HepG2 (cell line): ENCODE results near the gene RAP2C. TPM values are rescaled to one million over a fixed set of nuclear protein-coding genes. Genes with fewer than 3 reads are reported as not detected.

Source experiments
- ATAC-seq: fragments of 200-7000 bp; cut with Tn5 transposase; 3 replicates; pipeline ENCODE4 v1.9.1; 2020; ENCODE audit warnings: mild to moderate bottlenecking, moderate library complexity
- BruUV-seq: library from RNA; stranded (reverse); fragments of 400-500 nt; replicated peaks from 2 replicates; lab custom pipeline; 2021; lab: Mats Ljungman, UMichigan
- CTCF ChIA-PET: fragments of 300-600 bp; formaldehyde crosslinking; extraction: SDS; loops from one replicate; lab custom pipeline; 2021; ENCODE audit warnings: low total read pairs, inconsistent platforms, low intra/inter-chr PET ratio; lab: Yijun Ruan, JAX
- POLR2A ChIA-PET: fragments of 350-600 bp; sonication (Branson Sonifier 250); formaldehyde crosslinking; loops from one replicate; lab custom pipeline; 2020; ENCODE audit warnings: antibody characterized with exemption, inconsistent platforms; lab: Yijun Ruan, JAX
- DNase-seq: peaks from one replicate; pipeline ENCODE4 v3.0.0-alpha.2; 2015; ENCODE audit warnings: low spot score
- FAIRE-seq: peaks from 3 replicates; lab custom pipeline; 2011; peaks lifted over from hg19 to GRCh38; lab: Jason Lieb, UNC
- H2AFZ ChIP-seq: one replicate; pipeline ENCODE4 v1.6.1; 2011; ENCODE audit warnings: low read length, inconsistent platforms
- H3K27ac ChIP-seq: fragments of 300-600 bp; 3 replicates; pipeline ENCODE4 v1.8.0; 2011; ENCODE audit warnings: mixed run types, mild to moderate bottlenecking, mixed read lengths, low read length, inconsistent platforms; ENCODE audit not compliant: insufficient read depth; ENCODE audit errors: extremely low read length
- H3K27me3 ChIP-seq, 2 experiments: fragments of 200-600 bp in 1 of 2; 2 replicates in 1 of 2; 3 replicates in 1 of 2; pipeline versions ENCODE4 v1.6.0 to v1.8.0; 2011; ENCODE audit warnings: low read length in 2 of 2, mild to moderate bottlenecking in 2 of 2, moderate library complexity in 2 of 2, inconsistent platforms in 1 of 2; ENCODE audit not compliant: insufficient read depth in 2 of 2, control insufficient read depth in 1 of 2
- H3K36me3 ChIP-seq, 2 experiments: fragments of 200-600 bp in 1 of 2; replicated peaks in 1 of 2; 2 replicates in 1 of 2; 3 replicates in 1 of 2; pipeline versions ENCODE4 v1.5.1 to v1.8.0; 2011; ENCODE audit warnings: low read length in 2 of 2, inconsistent platforms in 1 of 2; ENCODE audit not compliant: insufficient read depth in 2 of 2, control insufficient read depth in 1 of 2
- H3K4me1 ChIP-seq: 2 replicates; pipeline ENCODE4 v1.5.1; 2012; ENCODE audit warnings: low read length, inconsistent platforms; ENCODE audit not compliant: insufficient read depth
- H3K4me2 ChIP-seq: 2 replicates; pipeline ENCODE4 v1.6.0; 2011; ENCODE audit warnings: low read depth, low read length, inconsistent platforms
- H3K4me3 ChIP-seq, 3 experiments: fragments of 200-600 bp in 1 of 3; sonication (generic), shearing (Covaris generic) in 1 of 3; replicated peaks in 1 of 3; 2 replicates each; pipeline ENCODE4 v1.5.1; 2011 to 2016; ENCODE audit warnings: low read length in 3 of 3, inconsistent platforms in 2 of 3, low read depth in 2 of 3, mild to moderate bottlenecking in 2 of 3, control low read depth in 1 of 3, mixed read lengths in 1 of 3; ENCODE audit not compliant: insufficient read depth in 1 of 3
- H3K79me2 ChIP-seq: one replicate; pipeline ENCODE4 v1.6.1; 2011; ENCODE audit warnings: low read length, inconsistent platforms; ENCODE audit not compliant: insufficient read depth
- H3K9ac ChIP-seq: 2 replicates; pipeline ENCODE4 v1.6.0; 2011; ENCODE audit warnings: mild to moderate bottlenecking, low read depth, low read length, inconsistent platforms; ENCODE audit not compliant: insufficient read depth
- H3K9me3 ChIP-seq: 2 replicates; pipeline ENCODE4 v1.5.1; 2012; ENCODE audit warnings: mild to moderate bottlenecking, low read length
- H4K20me1 ChIP-seq: 2 replicates; pipeline ENCODE4 v1.6.0; 2011; ENCODE audit warnings: inconsistent platforms, mild to moderate bottlenecking, low read length, moderate library complexity; ENCODE audit not compliant: insufficient read depth
- CBX5 ChIP-seq: sonication (generic); formaldehyde crosslinking; IDR thresholded peaks from 2 replicates; pipeline ENCODE4 v1.4.0; 2020; ENCODE audit warnings: missing genetic modification reagents, borderline replicate concordance
- CTCF ChIP-seq: sonication (generic); formaldehyde crosslinking; IDR thresholded peaks from 2 replicates; pipeline ENCODE4 v1.5.0; 2020; ENCODE audit warnings: mild to moderate bottlenecking, missing genetic modification reagents, moderate library complexity
- IRX3 ChIP-seq: sonication (generic); formaldehyde crosslinking; IDR thresholded peaks from 2 replicates; pipeline ENCODE4 v1.8.1; 2023; ENCODE audit warnings: mild to moderate bottlenecking, low read depth, missing genetic modification reagents, borderline replicate concordance
- MAF1 ChIP-seq: sonication (generic); formaldehyde crosslinking; IDR thresholded peaks from 2 replicates; pipeline ENCODE4 v1.5.0; 2020; ENCODE audit warnings: missing genetic modification reagents, borderline replicate concordance
- MAFK ChIP-seq, 2 experiments: IDR thresholded peaks in 1 of 2; conservative IDR thresholded peaks in 1 of 2; 2 replicates each; pipeline ENCODE4 v1.6.1; 2011; ENCODE audit warnings: improper control_type of control experiment in 2 of 2, low read length in 2 of 2
- NFAT5 ChIP-seq: sonication (generic); formaldehyde crosslinking; IDR thresholded peaks from 2 replicates; pipeline ENCODE4 v1.4.0; 2020; ENCODE audit warnings: missing genetic modification reagents
- NR2F6 ChIP-seq, 2 experiments: IDR thresholded peaks; 2 replicates each; pipeline ENCODE4 v1.6.1; 2016; ENCODE audit warnings: antibody characterized with exemption in 1 of 2, mild to moderate bottlenecking in 1 of 2
- PLRG1 ChIP-seq: fragments of 450-650 bp; conservative IDR thresholded peaks from 2 replicates; pipeline ENCODE4 v1.6.1; 2016
- SP4 ChIP-seq: sonication (generic); formaldehyde crosslinking; IDR thresholded peaks from 2 replicates; pipeline ENCODE4 v1.8.1; 2023; ENCODE audit warnings: mild to moderate bottlenecking, missing genetic modification reagents
- ZNF12 ChIP-seq: sonication (generic); formaldehyde crosslinking; IDR thresholded peaks from 2 replicates; pipeline ENCODE4 v1.5.0; 2020; ENCODE audit warnings: missing genetic modification reagents
- ZNF570 ChIP-seq: sonication (generic); formaldehyde crosslinking; IDR thresholded peaks from 2 replicates; pipeline ENCODE4 v1.4.0; 2020; ENCODE audit warnings: mild to moderate bottlenecking, missing genetic modification reagents, borderline replicate concordance
- WGBS: methylation state at CpG from one replicate; pipeline ENCODE4 v1.1.6; 2017; ENCODE audit warnings: low lambda C conversion rate; 5-methylcytosine and 5-hydroxymethylcytosine counted together
- in situ Hi-C: cut with HindIII; loops from 2 replicates; pipeline ENCODE4 v1.10.0; 2017; ENCODE audit warnings: low pct_unique_long_range_greater_than_20kb; ENCODE audit not compliant: extremely low pct_ligation_motif_present
- intact Hi-C: fragments of 100-400 bp; cut with micrococcal nuclease; formaldehyde crosslinking; loops from one replicate; pipeline ENCODE4 v1.10.0; 2022; ENCODE audit not compliant: unreplicated experiment
- polyA plus RNA-seq, 8 experiments: library from polyadenylated mRNA; depleted of rRNA in 3 of 8; stranded (reverse) in 7 of 8; unstranded in 1 of 8; fragments of >200 nt; fragmentation: Illumina TruSeq in 4 of 8; extraction: Trizol in 4 of 8; gene quantifications; 2 replicates each; pipeline versions ENCODE4 v1.2.1 to v1.2.3, GENCODE V29; 2011 to 2016; ENCODE audit warnings: low read depth in 4 of 8, missing spikeins in 1 of 8, mixed read lengths in 1 of 8; ENCODE audit not compliant: insufficient read depth in 1 of 8
- total RNA-seq, 5 experiments: library from RNA; depleted of rRNA; stranded (reverse); fragments of >200 nt; fragmentation: Illumina TruSeq; extraction: Trizol; gene quantifications; 2 replicates each; pipeline ENCODE4 v1.2.3, GENCODE V29; 2016; ENCODE audit warnings: low read depth in 1 of 5

RAP2C gene
- total and polyA plus RNA-seq, 2 of the 13 experiments (the other 11 are each of a cell fraction or from before 2014, with no cell fraction given): 8.0 to 28.5 TPM

- BruUV-seq: no TSS peak
- no peaks in the 10 kb centered on the region for H3K27me3 ChIP-seq
- no peak overlapping the region for H3K4me2 ChIP-seq
- H3K27ac ChIP-seq: no peak overlapping the region
- no peaks in the 10 kb centered on the region for H3K79me2 ChIP-seq
- ChIA-PET POLR2A (no interaction called here), CTCF (no interaction called here)
- H4K20me1 ChIP-seq: no peaks in the 10 kb centered on the region
- no peak overlapping the region for H2AFZ ChIP-seq
- no peaks in the 10 kb centered on the region for H3K9me3 ChIP-seq
- 0 out of 4 replicates have a peak, but pooled peaks of 1 of the 2 experiments have one; percentile 24 for TF ChIP-seq MAFK (conservative IDR thresholded peaks at IDR 0.05 in 1 of 2, IDR thresholded peaks at IDR 0.05 in 1 of 2; ENCODE audit: low read length in 2 of 2)
- TF ChIP-seq IRX3 (CRISPR knock-in tag): no peak
- H3K36me3 ChIP-seq: no peaks in the 10 kb centered on the region
- no peak for DNase-seq
- FAIRE-seq: no peak
- 73% methylated on average over 5 of the region's 5 CpGs for WGBS
- H3K4me1 ChIP-seq: no peaks in the 10 kb centered on the region
- intact Hi-C loops (no loop called here), in situ Hi-C loops (no loop called here)
- no peak for ATAC-seq
- H3K4me3 ChIP-seq: no peak overlapping the region
- no peak overlapping the region for H3K9ac ChIP-seq
These were observed 16.2 kb upstream of the RAP2C start for GRCh38 chrX:132235488-132235887.

- no TSS peak for BruUV-seq
- Histone ChIP-seq H3K4me3 (no peak overlapping the region), H3K4me2 (no peak overlapping the region), H3K27ac (no peak overlapping the region), H3K79me2 (no peaks in the 10 kb centered on the region), H3K9me3 (no peaks in the 10 kb centered on the region), H3K4me1 (no peaks in the 10 kb centered on the region), H3K9ac (no peak overlapping the region), H2AFZ (no peak overlapping the region), H3K36me3 (no peaks in the 10 kb centered on the region), H3K27me3 (no peaks in the 10 kb centered on the region), H4K20me1 (no peaks in the 10 kb centered on the region)
- DNase-seq (no peak), FAIRE-seq (no peak), ATAC-seq (no peak)
- in situ Hi-C loops: no loop called here
- WGBS: 100% methylated on average over 2 of the region's 2 CpGs
- ChIA-PET POLR2A (no interaction called here), CTCF (no interaction called here)
- intact Hi-C loops: no loop called here
- TF ChIP-seq CBX5 (CRISPR knock-in tag) (no peak), PLRG1 (no peak), ZNF570 (no peak), SP4 (CRISPR knock-in tag) (no peak), MAF1 (no peak), NFAT5 (CRISPR knock-in tag) (no peak), ZNF12 (CRISPR knock-in tag) (no peak), NR2F6 (IDR thresholded peaks at IDR 0.05) (no peak), NR2F6 (CRISPR knock-in tag; IDR thresholded peaks at IDR 0.05) (no peak), CTCF (CRISPR knock-in tag) (no peak)
These were observed 12.3 kb upstream of the RAP2C start for GRCh38 chrX:132231587-132231986.
